Stomach (tissue), 4 donors: ENCODE results near the gene IRF3.

Experiments used
- CTCF ChIP-seq, 7 experiments: fragments of 450-650 bp in 4 of 7; fragments of 200-600 bp in 3 of 7; sonication (generic) in 3 of 7; IDR thresholded peaks; one replicate each; pipeline ENCODE4 v1.5.1; 2016 to 2019; ENCODE audit warnings: antibody characterized with exemption in 7 of 7, control low read depth in 2 of 7, mild to moderate bottlenecking in 1 of 7
- EP300 ChIP-seq: sonication (generic); formaldehyde crosslinking; IDR thresholded peaks from one replicate; pipeline ENCODE4 v1.6.1; 2017; ENCODE audit warnings: antibody characterized with exemption

DNA sequence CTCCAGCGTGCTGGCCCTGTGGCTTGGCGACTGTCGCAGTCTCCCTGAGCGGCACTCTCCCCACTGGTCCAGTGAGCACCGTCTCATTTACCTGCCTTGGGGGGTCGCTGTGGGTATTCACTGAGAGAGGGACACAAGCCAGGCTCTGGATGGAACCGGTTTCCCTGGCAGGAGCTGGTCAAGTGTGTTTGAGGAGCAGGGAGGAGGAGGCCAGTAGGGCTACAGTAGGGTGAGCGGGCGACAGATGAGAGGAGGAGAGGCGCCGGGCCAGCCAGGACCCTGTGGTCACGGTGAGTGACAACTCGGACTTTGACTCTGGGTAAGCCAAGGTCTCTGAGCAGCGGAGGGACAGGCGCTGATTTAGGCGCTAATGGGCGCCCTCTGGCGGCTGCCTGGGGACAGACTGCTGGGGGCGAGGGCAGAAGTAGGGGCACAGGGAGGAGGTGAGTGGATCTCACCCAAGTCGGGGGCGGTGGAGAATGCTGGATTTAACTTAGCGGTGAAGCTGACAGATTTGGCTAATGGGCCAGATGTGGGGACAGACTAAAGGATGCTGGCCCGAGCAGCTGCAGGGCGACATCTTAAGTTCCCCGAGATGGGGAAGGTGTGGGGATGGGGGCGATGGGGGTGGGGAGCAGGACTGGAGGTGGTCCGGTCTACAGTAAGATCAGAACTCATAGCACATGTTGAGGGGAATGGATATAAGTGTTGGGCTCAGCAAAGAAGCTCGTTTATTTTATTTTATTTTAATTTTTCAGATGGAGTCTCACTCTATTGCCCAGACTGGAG, 6.7 kb upstream of the IRF3 start:
- TF ChIP-seq EP300 (no peak), CTCF (IDR thresholded peaks at IDR 0.05) (peak in 5 of 7 experiments; percentile 86 to 92 (median 90))
